Fibroblast of lung (primary cell): Measurements from ENCODE around the gene PHIP. TPM values are rescaled to one million over a fixed set of nuclear protein-coding genes. Genes with fewer than 3 reads are reported as not detected.

Source experiments
- DNase-seq, 2 donors: peaks; one replicate each; pipeline versions ENCODE4 v3.0.0 to v3.0.0-alpha.2; 2010; ENCODE audit warnings: low read depth in 2 of 2
- H2AFZ ChIP-seq: 2 replicates; pipeline ENCODE4 v1.5.1; 2012; ENCODE audit warnings: low read length, control low read depth, inconsistent platforms
- H3K27ac ChIP-seq: 2 replicates; pipeline ENCODE4 v1.5.1; 2011; ENCODE audit warnings: low read length, control low read depth; ENCODE audit not compliant: insufficient read depth
- H3K27me3 ChIP-seq: 2 replicates; pipeline ENCODE4 v1.5.1; 2011; ENCODE audit warnings: mild to moderate bottlenecking, low read length; ENCODE audit not compliant: control insufficient read depth, insufficient read depth
- H3K36me3 ChIP-seq: 2 replicates; pipeline ENCODE4 v1.5.1; 2011; ENCODE audit warnings: low read length; ENCODE audit not compliant: control insufficient read depth, insufficient read depth
- H3K4me1 ChIP-seq: 2 replicates; pipeline ENCODE4 v1.5.1; 2011; ENCODE audit warnings: low read length; ENCODE audit not compliant: control insufficient read depth, insufficient read depth; ENCODE audit errors: extremely low read depth
- H3K4me2 ChIP-seq: 2 replicates; pipeline ENCODE4 v1.5.1; 2011; ENCODE audit warnings: low read length, control low read depth; ENCODE audit not compliant: insufficient read depth; ENCODE audit errors: extremely low read depth
- H3K4me3 ChIP-seq, 4 experiments: fragments of 200-600 bp in 1 of 4; sonication (generic) in 1 of 4; replicated peaks in 1 of 4; 2 replicates each; pipeline ENCODE4 v1.5.1; 2011 to 2016; ENCODE audit warnings: low read length in 4 of 4, low read depth in 3 of 4, mild to moderate bottlenecking in 3 of 4, control low read depth in 2 of 4, inconsistent platforms in 1 of 4, mixed read lengths in 1 of 4; ENCODE audit not compliant: insufficient read depth in 1 of 4; ENCODE audit errors: control extremely low read depth in 1 of 4
- H3K79me2 ChIP-seq: 2 replicates; pipeline ENCODE4 v1.5.1; 2012; ENCODE audit warnings: mild to moderate bottlenecking, low read length, inconsistent platforms; ENCODE audit not compliant: control insufficient read depth, insufficient read depth
- H3K9ac ChIP-seq: 2 replicates; pipeline ENCODE4 v1.5.1; 2011; ENCODE audit warnings: mild to moderate bottlenecking, low read length, control low read depth; ENCODE audit not compliant: insufficient read depth
- H3K9me3 ChIP-seq: 2 replicates; pipeline ENCODE4 v1.5.1; 2012; ENCODE audit warnings: low read depth, low read length; ENCODE audit not compliant: control insufficient read depth, insufficient read depth
- H4K20me1 ChIP-seq: 2 replicates; pipeline ENCODE4 v1.5.1; 2011; ENCODE audit warnings: low read length; ENCODE audit not compliant: control insufficient read depth, insufficient read depth; ENCODE audit errors: extremely low read depth
- EZH2 ChIP-seq: IDR thresholded peaks from 2 replicates; pipeline ENCODE4 v1.5.1; 2012; ENCODE audit warnings: low read length, control low read depth, mild to moderate bottlenecking; ENCODE audit errors: missing control alignments
- polyA plus RNA-seq, 2 donors: library from polyadenylated mRNA; depleted of rRNA in 1 of 2; stranded (reverse) in 1 of 2; unstranded in 1 of 2; fragments of >200 nt; gene quantifications; 2 replicates each; pipeline ENCODE4 v1.2.1, GENCODE V29; 2011 to 2012; ENCODE audit warnings: missing spikeins in 1 of 2
- total RNA-seq: library from RNA; depleted of rRNA; stranded (reverse); fragments of >200 nt; gene quantifications from 2 replicates; pipeline ENCODE4 v1.2.1, GENCODE V29; 2014
- TF ChIP-seq, protein P1 (sequence below), 2 donors: IDR thresholded peaks in 1 of 2; conservative IDR thresholded peaks in 1 of 2; 1 replicate in 1 of 2; 2 replicates in 1 of 2; pipeline ENCODE4 v1.5.1; 2011 to 2012; ENCODE audit warnings: low read length in 2 of 2, control low read depth in 1 of 2, inconsistent platforms in 1 of 2, low read depth in 1 of 2, mild to moderate bottlenecking in 1 of 2

The PHIP gene
- total and polyA plus RNA-seq, 2 donors (not counting 1 experiment from before 2014, with no cell fraction given) = 6.7 to 26.1 TPM

DNA sequence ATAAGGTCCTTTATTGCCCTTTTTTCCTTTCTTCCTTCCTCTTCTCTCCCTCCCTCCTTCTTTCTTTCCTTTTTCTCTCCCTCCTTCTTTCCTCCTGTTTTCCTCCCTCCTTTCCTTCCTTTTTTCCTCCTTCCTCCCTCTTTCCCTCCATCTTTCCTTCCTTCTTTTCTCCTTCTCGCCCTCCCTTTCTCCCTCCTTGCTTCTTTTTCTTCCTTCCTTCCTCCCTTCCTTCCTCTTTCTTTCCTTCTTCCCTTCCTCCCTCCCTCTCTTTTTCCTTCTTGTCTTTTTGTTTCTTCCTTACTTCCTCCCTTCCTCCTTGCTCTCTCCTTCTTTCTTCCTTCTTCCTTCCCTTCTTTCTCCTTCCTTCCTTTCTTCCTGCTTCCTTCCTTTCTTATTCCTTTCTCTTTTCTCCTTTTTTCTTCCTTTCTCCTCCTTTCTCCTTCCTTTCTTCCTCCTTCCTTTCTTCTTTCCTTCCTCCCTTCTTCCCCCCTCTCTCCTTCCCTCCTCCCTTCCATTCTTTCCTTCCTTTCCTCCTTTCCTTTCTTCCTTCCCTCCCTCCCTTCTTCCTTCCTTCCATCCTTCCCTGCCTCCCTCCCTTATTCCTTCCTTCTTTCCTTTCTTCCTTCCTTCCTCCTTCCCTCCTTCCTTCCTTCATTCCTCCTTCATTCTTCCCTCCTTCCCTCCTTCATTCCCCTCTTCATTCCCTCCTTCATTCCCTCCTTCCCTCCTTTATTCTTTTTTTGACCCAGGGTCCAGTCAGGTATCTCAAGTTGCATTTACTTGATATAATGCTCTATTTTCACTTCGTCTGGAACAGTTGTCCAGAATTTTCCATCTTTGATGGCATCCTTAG lies 11.7 kb upstream of the PHIP start:
- no peak overlapping the region for H3K4me3 ChIP-seq
- H3K9me3 ChIP-seq = no peaks in the 10 kb centered on the region
- H3K9ac ChIP-seq = no peak overlapping the region
- no peak for DNase-seq
- H3K36me3 ChIP-seq = no peaks in the 10 kb centered on the region
- no peak overlapping the region for H2AFZ ChIP-seq
- H3K4me2 ChIP-seq = no peak overlapping the region
- H3K4me1 ChIP-seq = no peaks in the 10 kb centered on the region
- H4K20me1 ChIP-seq = no peaks in the 10 kb centered on the region
- no peaks in the 10 kb centered on the region for H3K27me3 ChIP-seq
- no peak overlapping the region for H3K27ac ChIP-seq
- H3K79me2 ChIP-seq = no peaks in the 10 kb centered on the region
- TF ChIP-seq EZH2 = no peak
- TF ChIP-seq, protein P1, sequence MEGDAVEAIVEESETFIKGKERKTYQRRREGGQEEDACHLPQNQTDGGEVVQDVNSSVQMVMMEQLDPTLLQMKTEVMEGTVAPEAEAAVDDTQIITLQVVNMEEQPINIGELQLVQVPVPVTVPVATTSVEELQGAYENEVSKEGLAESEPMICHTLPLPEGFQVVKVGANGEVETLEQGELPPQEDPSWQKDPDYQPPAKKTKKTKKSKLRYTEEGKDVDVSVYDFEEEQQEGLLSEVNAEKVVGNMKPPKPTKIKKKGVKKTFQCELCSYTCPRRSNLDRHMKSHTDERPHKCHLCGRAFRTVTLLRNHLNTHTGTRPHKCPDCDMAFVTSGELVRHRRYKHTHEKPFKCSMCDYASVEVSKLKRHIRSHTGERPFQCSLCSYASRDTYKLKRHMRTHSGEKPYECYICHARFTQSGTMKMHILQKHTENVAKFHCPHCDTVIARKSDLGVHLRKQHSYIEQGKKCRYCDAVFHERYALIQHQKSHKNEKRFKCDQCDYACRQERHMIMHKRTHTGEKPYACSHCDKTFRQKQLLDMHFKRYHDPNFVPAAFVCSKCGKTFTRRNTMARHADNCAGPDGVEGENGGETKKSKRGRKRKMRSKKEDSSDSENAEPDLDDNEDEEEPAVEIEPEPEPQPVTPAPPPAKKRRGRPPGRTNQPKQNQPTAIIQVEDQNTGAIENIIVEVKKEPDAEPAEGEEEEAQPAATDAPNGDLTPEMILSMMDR (conservative IDR thresholded peaks at IDR 0.05 in 1 of 2, IDR thresholded peaks at IDR 0.05 in 1 of 2; ENCODE audit: low read depth in 1 of 2, low read length in 2 of 2) = no peak

DNA sequence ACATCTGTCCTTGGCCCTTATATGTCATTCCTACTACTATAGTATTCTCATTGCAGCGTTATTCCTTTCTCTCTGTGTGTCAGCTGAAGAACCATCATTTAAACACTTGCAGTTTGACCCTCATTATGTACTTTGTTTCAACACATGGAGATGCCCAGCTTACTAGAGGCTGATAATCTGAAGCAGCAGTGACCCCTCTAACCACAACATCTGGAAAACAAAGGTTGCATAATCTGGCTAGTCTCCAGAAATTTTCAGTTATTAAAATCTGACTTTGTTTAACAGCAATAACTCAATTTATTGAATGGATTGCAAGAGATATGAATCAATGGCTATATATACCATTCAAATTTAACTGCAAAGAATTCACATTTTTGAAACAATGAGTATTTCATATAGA lies 6.6 kb upstream of the PHIP start:
- peaks cover 2% of the 10 kb centered on the region for H3K4me1 ChIP-seq
- H3K9me3 ChIP-seq = no peaks in the 10 kb centered on the region
- no peaks in the 10 kb centered on the region for H3K36me3 ChIP-seq
- H4K20me1 ChIP-seq = no peaks in the 10 kb centered on the region
- DNase-seq = peak in 1 of 2 donors; percentile 69
- H3K27me3 ChIP-seq = no peaks in the 10 kb centered on the region
- no peak overlapping the region for H3K27ac ChIP-seq
- no peak overlapping the region for H3K4me3 ChIP-seq
- TF ChIP-seq EZH2 = no peak
- TF ChIP-seq, protein P1 (conservative IDR thresholded peaks at IDR 0.05 in 1 of 2, IDR thresholded peaks at IDR 0.05 in 1 of 2; ENCODE audit: low read depth in 1 of 2, low read length in 2 of 2) = no peak
- H3K79me2 ChIP-seq = no peaks in the 10 kb centered on the region
- no peak overlapping the region for H2AFZ ChIP-seq
- H3K4me2 ChIP-seq = no peak overlapping the region
- no peak overlapping the region for H3K9ac ChIP-seq

DNA sequence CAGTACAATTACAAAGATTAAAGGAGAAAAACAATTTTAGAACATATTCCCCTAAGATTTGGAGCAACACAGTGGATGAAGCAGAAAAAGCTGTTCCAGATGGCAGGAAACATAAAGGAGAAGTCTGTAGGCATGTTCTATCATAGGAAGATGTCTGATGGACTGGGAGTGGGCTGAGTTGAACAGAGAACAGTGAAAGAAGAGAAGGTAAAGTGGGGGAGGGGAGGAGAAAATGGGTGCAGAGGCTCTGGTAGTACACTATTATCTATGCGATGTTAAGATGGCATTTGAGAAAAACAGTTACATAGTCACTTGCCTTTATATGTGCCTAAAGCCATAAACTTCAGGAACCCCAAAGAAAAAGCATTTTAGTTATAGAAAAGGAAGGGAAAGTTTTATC lies 4.2 kb upstream of the PHIP start:
- no peaks in the 10 kb centered on the region for H3K9me3 ChIP-seq
- no peaks in the 10 kb centered on the region for H3K79me2 ChIP-seq
- no peaks in the 10 kb centered on the region for H3K36me3 ChIP-seq
- no peaks in the 10 kb centered on the region for H4K20me1 ChIP-seq
- H3K27me3 ChIP-seq = no peaks in the 10 kb centered on the region
- no peak overlapping the region for H3K27ac ChIP-seq
- no peak overlapping the region for H2AFZ ChIP-seq
- TF ChIP-seq EZH2 = no peak
- TF ChIP-seq, protein P1 (conservative IDR thresholded peaks at IDR 0.05 in 1 of 2, IDR thresholded peaks at IDR 0.05 in 1 of 2; ENCODE audit: low read depth in 1 of 2, low read length in 2 of 2) = no peak
- no peak for DNase-seq
- H3K9ac ChIP-seq = no peak overlapping the region
- H3K4me1 ChIP-seq = peaks cover 2% of the 10 kb centered on the region
- no peak overlapping the region for H3K4me3 ChIP-seq
- no peak overlapping the region for H3K4me2 ChIP-seq
